Ovary (tissue), 9 donors: ENCODE results near the gene SIK3. TPM values are rescaled to one million over a fixed set of nuclear protein-coding genes. Genes with fewer than 3 reads are reported as not detected.

Experiments used
- DNase-seq, 5 donors: peaks; one replicate each; pipeline ENCODE4 v3.0.0-alpha.2; 2019 to 2020
- H3K27ac ChIP-seq, 2 donors: fragments of 200-600 bp; one replicate each; pipeline versions ENCODE4 v1.5.1 to v1.8.0; 2019 to 2022
- H3K27me3 ChIP-seq: fragments of 200-600 bp; one replicate; pipeline ENCODE4 v1.8.0; 2022
- H3K36me3 ChIP-seq: fragments of 200-600 bp; sonication (generic); one replicate; pipeline ENCODE4 v1.5.1; 2019
- H3K4me1 ChIP-seq: one replicate; pipeline ENCODE4 v1.8.1; 2013; ENCODE audit warnings: mild to moderate bottlenecking, moderate library complexity; ENCODE audit not compliant: insufficient read depth
- H3K4me3 ChIP-seq: fragments of 200-600 bp; sonication (generic); one replicate; pipeline ENCODE4 v1.5.1; 2017
- H3K9me3 ChIP-seq, 2 donors: fragments of 200-600 bp in 1 of 2; sonication (generic) in 1 of 2; one replicate each; pipeline versions ENCODE4 v1.5.1 to v1.8.1; 2013 to 2019; ENCODE audit warnings: mild to moderate bottlenecking in 1 of 2, moderate library complexity in 1 of 2
- CTCF ChIP-seq, 3 donors: fragments of 450-650 bp in 2 of 3; fragments of 200-600 bp in 1 of 3; IDR thresholded peaks; one replicate each; pipeline versions ENCODE4 v1.5.1 to v1.8.0; 2016 to 2022; ENCODE audit warnings: antibody characterized with exemption in 3 of 3, mild to moderate bottlenecking in 1 of 3
- EP300 ChIP-seq: sonication (generic); formaldehyde crosslinking; IDR thresholded peaks from one replicate; pipeline ENCODE4 v1.6.1; 2017; ENCODE audit warnings: antibody characterized with exemption
- POLR2A ChIP-seq: fragments of 450-650 bp; IDR thresholded peaks from one replicate; pipeline ENCODE4 v1.6.1; 2017; ENCODE audit warnings: antibody characterized with exemption, mild to moderate bottlenecking, moderate library complexity
- WGBS, 3 donors: extraction: QIAGEN DNeasy Blood & Tissue Kit in 1 of 3; methylation state at CpG; one replicate each; pipeline versions ENCODE4 v1.1.5 to v1.1.7; 2013 to 2017; 5-methylcytosine and 5-hydroxymethylcytosine counted together
- intact Hi-C, 4 donors: fragments of 100-400 bp; cut with DNase I; formaldehyde crosslinking; loops; one replicate each; pipeline versions ENCODE4 v1.11.0 to v1.15.1; 2022 to 2023
- polyA plus RNA-seq, 2 donors: library from polyadenylated mRNA; stranded (reverse); fragments of 200-250 nt in 1 of 2; fragments of 350-450 nt in 1 of 2; fragmentation: Illumina TruSeq in 1 of 2; extraction: RNeasy Lipid Tissue Mini Kit (QIAGEN cat#74804) in 1 of 2; gene quantifications; one replicate each; pipeline ENCODE4 v1.2.3, GENCODE V29; 2013 to 2014
- total RNA-seq, 7 donors: library from RNA; depleted of rRNA in 2 of 7; stranded (reverse); fragments of >200 nt in 2 of 7; fragmentation: NEBNext Ultra II Directional in 3 of 7; extraction: Animal tissue kit (Norgen Biotek cat#: 25700) in 3 of 7; gene quantifications; one replicate each; pipeline versions ENCODE4 v1.1.0 to v1.2.4, GENCODE V29; 2016 to 2023
- donor health status: DM: no; HTN: no; CAD: no; lungs with moderate emphysema.
- donor health status: DM: no; HTN: no; CAD: no.
- donor health status: Bipolar disorder and iron deficiency.
- donor health status: DM: yes; HTN: yes; CAD: no.
- donor health status: DM: no; HTN: no; CAD: no.
- donor health status: DM: yes; HTN: yes; CAD: no.

The SIK3 gene
- total and polyA plus RNA-seq, 9 donors, result 18.3 to 134 (median 56.2) TPM

DNA sequence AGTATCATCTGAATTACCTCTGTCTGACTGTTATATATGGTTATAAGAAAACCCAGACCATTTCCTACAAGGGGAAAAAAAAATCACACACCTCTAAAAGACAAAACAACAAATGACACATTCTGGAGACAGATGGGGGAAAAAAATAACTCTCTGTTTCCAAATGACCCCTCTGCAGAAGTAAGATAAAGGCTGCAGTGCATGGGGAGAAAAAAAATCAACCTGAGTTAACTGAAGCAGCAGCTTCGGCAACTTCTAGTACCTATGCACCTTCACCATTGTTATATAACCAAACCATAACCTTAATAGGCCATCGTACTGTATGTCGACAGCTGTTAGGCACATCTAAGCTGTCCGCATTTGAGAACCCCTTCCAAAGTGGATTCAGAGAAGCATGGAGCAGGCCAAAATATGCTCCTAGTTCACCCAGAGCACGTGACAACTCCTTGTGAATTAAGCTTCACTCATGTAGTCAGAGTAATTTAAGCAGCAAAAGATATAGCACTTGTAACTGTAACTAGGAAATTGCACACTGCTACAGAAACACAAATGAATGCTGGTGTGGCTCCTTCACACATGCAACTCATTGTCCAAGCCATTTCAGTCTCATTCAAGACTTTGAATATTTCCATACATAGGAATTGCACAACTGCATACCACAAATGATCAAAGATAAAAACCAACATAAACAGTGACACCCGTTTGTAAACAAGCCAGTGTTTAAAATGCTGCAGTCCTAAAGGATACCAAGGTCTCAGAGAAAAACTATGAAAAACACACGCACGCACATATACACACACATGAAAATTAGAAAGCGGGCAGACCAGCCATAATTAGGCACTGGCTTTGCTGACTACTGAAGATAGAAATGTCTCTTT lies 2.7 kb downstream of the SIK3 start:
- H3K4me3 ChIP-seq, result no peak overlapping the region
- peak overlapping the region in 1 of 2 donors; percentile 98 for H3K27ac ChIP-seq
- no peak for DNase-seq
- H3K9me3 ChIP-seq, result no peaks in the 10 kb centered on the region
- no peaks in the 10 kb centered on the region for H3K27me3 ChIP-seq
- 22 to 31% (median 24%) methylated on average over 9 of the region's 9 CpGs for WGBS, 3 donors
- H3K36me3 ChIP-seq, result no peaks in the 10 kb centered on the region
- TF ChIP-seq POLR2A, result no peak
- no peak for TF ChIP-seq EP300
- TF ChIP-seq CTCF (IDR thresholded peaks at IDR 0.05), result no peak
- intact Hi-C loops, result loop anchor here in 2 of 4 donors (5.0 to 10.0 kb wide), 2 partner anchors 101 to 132 kb away; no protein-coding TSS in a partner anchor
- peaks cover 22% of the 10 kb centered on the region for H3K4me1 ChIP-seq

DNA sequence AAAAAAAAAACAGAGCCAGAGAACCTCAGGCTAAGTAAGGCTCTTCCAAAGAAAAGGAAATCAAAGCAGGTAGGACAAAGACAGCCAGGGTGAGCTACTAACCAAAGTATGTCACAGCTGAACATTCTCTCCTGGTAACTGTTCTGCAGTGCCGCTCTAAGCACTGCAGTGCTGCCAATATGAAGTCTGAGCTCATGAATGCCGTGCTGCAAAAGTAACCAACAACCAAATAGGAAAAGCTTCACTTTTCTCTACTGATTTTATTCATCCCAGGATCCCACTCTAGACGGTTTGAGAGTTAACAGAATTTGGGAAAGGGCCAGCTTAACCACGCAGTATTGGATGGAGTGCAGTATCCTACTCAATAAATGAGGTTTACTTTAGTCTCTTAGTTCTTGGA lies 3.5 kb downstream of the SIK3 start:
- intact Hi-C loops, result loop anchor here in 2 of 4 donors (5.0 to 10.0 kb wide), 2 partner anchors 100 to 133 kb away; no protein-coding TSS in a partner anchor
- TF ChIP-seq POLR2A, result no peak
- no peak for TF ChIP-seq CTCF (IDR thresholded peaks at IDR 0.05)
- no peak for TF ChIP-seq EP300
- Histone ChIP-seq H3K4me3 (no peak overlapping the region), H3K4me1 (peaks cover 22% of the 10 kb centered on the region), H3K36me3 (no peaks in the 10 kb centered on the region), H3K9me3 (no peaks in the 10 kb centered on the region), H3K27ac (no peak overlapping the region), H3K27me3 (no peaks in the 10 kb centered on the region)
- DNase-seq, result no peak
- WGBS, 3 donors, result 12 to 22% (median 13%) methylated on average over 4 of the region's 4 CpGs

- Histone ChIP-seq H3K9me3 (no peaks in the 10 kb centered on the region), H3K27ac (peak overlapping the region in 1 of 2 donors; percentile 11), H3K36me3 (no peaks in the 10 kb centered on the region), H3K4me3 (no peak overlapping the region), H3K27me3 (no peaks in the 10 kb centered on the region), H3K4me1 (peaks cover 21% of the 10 kb centered on the region)
- TF ChIP-seq POLR2A, result no peak
- no peak for TF ChIP-seq CTCF (IDR thresholded peaks at IDR 0.05)
- no peak for TF ChIP-seq EP300
- no peak for DNase-seq
- WGBS, 3 donors, result 32 to 54% (median 38%) methylated on average over 5 of the region's 5 CpGs
- intact Hi-C loops, result loop anchor here in 1 of 4 donors (10.0 kb wide), 1 partner anchor 98 kb away; no protein-coding TSS in a partner anchor
These were observed 5.2 kb downstream of the SIK3 start for GRCh38 chr11:117092951-117093590.

DNA sequence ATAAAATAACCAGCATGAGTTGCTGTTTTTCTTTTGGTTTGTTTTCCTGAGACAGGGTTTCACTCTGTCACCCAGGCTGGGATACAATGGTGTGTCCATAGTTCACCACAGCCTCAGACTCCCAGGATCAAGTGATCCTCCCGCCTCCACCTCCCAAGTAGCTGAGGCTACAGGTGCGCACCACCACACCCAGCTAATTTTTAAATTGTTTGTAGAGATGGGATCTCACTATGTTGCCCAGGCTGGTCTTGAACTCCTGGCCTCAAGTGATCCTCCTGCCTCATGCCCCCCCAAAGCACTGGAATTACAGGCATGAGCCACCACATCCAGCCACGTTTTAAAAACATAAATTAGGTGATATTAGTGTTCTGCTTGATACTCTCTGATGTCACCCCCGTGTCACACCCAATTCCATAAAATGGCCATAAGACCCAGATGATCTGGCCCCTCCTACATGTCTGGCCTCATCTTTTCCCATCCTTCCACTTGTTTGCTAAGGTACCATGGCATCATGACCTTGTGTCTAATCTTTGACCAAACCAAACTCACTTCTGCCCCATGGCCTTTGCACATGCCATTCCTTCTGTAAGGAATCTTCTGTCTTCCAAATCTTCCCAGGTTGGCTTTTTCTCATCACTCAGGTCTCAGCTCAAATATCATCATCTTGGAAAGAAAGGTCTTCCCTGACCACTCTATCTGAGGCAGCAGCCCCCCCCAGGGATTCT lies 6.3 kb downstream of the SIK3 start:
- no peak overlapping the region for H3K4me3 ChIP-seq
- H3K27me3 ChIP-seq, result no peaks in the 10 kb centered on the region
- no peak for DNase-seq
- no peaks in the 10 kb centered on the region for H3K36me3 ChIP-seq
- TF ChIP-seq CTCF (IDR thresholded peaks at IDR 0.05) (no peak), POLR2A (no peak), EP300 (no peak)
- 95 to 97% (median 96%) methylated on average over 4 of the region's 4 CpGs for WGBS, 3 donors
- H3K9me3 ChIP-seq, result no peaks in the 10 kb centered on the region
- no peak overlapping the region for H3K27ac ChIP-seq
- peaks cover 18% of the 10 kb centered on the region for H3K4me1 ChIP-seq
- intact Hi-C loops, result loop anchor here in 1 of 4 donors (10.0 kb wide), 1 partner anchor 97 kb away; no protein-coding TSS in a partner anchor
